Hematopoietic multipotent progenitor cell (in vitro differentiated cells): ENCODE data around the gene CDCA8. TPM values are rescaled to one million over a fixed set of nuclear protein-coding genes. Genes with fewer than 3 reads are reported as not detected.

Experiments
- DNase-seq, 3 donors: peaks; one replicate each; pipeline ENCODE4 v3.0.0-alpha.2; 2011 to 2015; ENCODE audit warnings: low read depth in 2 of 3, low spot score in 2 of 3
- total RNA-seq: library from RNA; depleted of rRNA; stranded (reverse); fragments of >200 nt; gene quantifications from one replicate; pipeline ENCODE4 v1.2.3, GENCODE V29; 2012

Gene CDCA8
- total RNA-seq, 1 donor = 1.6 TPM

GRCh38 chr1:37714226-37714625 lies 21.9 kb downstream of the CDCA8 start:
- no peak for DNase-seq

- DNase-seq = no peak
These were observed 22.4 kb downstream of the CDCA8 start for GRCh38 chr1:37714689-37715088.

GRCh38 chr1:37716321-37716720 lies 24.0 kb downstream of the CDCA8 start:
- no peak for DNase-seq

GRCh38 chr1:37717631-37718030 lies 25.3 kb downstream of the CDCA8 start:
- no peak for DNase-seq

- DNase-seq = no peak
These were observed 26.0 kb downstream of the CDCA8 start for GRCh38 chr1:37718181-37718900.

GRCh38 chr1:37718901-37719571 lies 26.7 kb downstream of the CDCA8 start:
- no peak for DNase-seq

- no peak for DNase-seq
These were observed 27.4 kb downstream of the CDCA8 start for GRCh38 chr1:37719572-37720195.

GRCh38 chr1:37720231-37721130 lies 28.2 kb downstream of the CDCA8 start:
- DNase-seq = no peak

- DNase-seq = no peak
These were observed 29.2 kb downstream of the CDCA8 start for GRCh38 chr1:37721565-37721964.

GRCh38 chr1:37722181-37723071 lies 30.1 kb downstream of the CDCA8 start:
- no peak for DNase-seq

- DNase-seq = no peak
These were observed 30.7 kb downstream of the CDCA8 start for GRCh38 chr1:37723072-37723389.

GRCh38 chr1:37723390-37724078 lies 31.2 kb downstream of the CDCA8 start:
- no peak for DNase-seq

- DNase-seq = no peak
These were observed 32.3 kb downstream of the CDCA8 start for GRCh38 chr1:37724575-37724974.

- DNase-seq = no peak
These were observed 33.7 kb downstream of the CDCA8 start for GRCh38 chr1:37725851-37726613.

GRCh38 chr1:37726751-37727585 lies 34.7 kb downstream of the CDCA8 start:
- no peak for DNase-seq

- DNase-seq = no peak
These were observed 36.1 kb downstream of the CDCA8 start for GRCh38 chr1:37728416-37728815.

GRCh38 chr1:37730376-37730775 lies 38.1 kb downstream of the CDCA8 start:
- DNase-seq = no peak
